Activated CD8-positive, alpha-beta memory T cell treated with anti-CD3 and anti-CD28 coated beads for 4 hours (primary cell): Measurements from ENCODE around the gene DYNLT3.
A peak's percentile ranks its signal among the peaks of the same experiment; 100 is the strongest.

Experiments
- DNase-seq, 2 donors: peaks; one replicate each; pipeline ENCODE4 v3.0.0-alpha.2; 2020; ENCODE audit warnings: low read depth in 2 of 2

The DYNLT3 gene

DNA sequence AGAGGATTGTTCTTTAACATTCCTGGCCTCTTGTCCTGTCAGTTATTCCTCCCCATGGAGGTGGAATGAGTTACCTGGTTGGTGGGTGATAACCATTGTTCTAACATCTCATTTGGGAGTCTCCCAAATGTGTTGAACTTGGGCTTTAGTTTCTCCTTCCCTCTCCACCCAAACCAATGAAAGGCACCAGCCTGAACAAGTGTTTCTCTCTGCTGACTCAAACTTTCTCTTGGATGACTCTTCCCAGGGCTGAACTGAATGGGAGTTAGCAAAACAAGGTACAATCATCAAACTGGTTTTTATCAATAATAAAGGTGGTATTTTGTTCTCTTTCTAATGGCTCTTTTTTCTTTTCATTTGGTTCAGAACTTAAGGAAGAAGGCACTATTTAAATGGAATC lies 2.7 kb downstream of the DYNLT3 start:
- no peak for DNase-seq

DNA sequence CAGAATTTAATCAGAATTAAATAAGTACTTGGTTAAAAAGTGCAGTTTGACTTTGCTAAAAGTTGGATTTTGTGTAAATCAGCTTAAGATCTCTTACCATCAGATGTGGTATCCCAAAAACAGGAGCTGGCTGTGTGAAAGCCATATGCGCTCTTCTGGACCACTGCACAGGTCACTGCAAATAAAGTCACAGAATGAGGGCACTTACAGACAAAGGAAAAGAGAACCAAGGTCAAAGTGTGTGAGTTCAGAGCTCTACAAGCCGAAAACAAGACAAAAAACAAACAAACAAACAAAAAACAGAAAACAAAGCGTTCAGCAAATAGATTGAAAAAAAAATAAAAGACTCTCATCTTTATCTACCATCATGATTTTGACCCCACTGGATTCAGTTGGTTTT lies 6.4 kb downstream of the DYNLT3 start:
- DNase-seq: no peak

- DNase-seq: no peak
Measured at GRCh38 chrX:37834937-37835336, 12.4 kb downstream of the DYNLT3 start.

DNA sequence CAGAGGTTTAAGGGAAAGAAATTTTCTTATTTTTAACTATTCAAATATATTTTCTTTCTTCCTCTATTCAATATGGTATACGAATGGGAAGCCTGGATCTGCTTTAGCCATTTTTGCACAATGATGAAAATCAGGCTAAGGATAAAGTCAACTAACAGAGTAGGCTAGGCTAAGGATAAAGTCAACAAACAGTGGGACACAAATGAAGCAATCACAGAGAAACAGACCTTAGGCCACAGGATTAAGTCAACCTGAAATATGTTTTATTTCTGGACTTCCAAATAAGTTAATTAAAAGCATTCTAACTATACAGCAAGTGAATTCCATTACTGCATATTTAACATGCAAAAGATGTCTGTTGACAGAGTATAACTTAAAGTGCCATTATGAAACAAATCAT lies 17.0 kb downstream of the DYNLT3 start:
- DNase-seq: no peak

DNA sequence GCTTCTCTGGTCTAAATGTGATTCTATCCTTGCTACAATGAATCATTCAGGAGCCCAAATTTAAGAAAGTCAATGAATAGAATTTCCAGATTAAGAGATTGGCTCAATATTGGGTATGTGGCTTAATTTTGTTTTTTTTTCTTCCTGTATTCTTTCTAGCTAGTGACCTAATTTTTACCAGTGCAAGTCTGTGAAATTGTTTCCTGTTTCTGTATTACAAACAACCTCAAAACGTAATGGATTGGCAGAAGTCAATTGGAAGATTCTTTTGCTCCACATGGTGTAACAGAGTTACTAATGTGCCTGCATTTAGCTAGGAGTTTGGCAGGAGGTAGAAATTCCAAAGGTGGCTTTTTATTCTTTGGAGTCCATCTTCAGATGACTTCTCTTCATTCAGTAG lies 17.6 kb downstream of the DYNLT3 start:
- DNase-seq: no peak

- DNase-seq: peak in 1 of 2 donors; percentile 11
Measured at GRCh38 chrX:37825215-37825842, 22.0 kb downstream of the DYNLT3 start.

DNA sequence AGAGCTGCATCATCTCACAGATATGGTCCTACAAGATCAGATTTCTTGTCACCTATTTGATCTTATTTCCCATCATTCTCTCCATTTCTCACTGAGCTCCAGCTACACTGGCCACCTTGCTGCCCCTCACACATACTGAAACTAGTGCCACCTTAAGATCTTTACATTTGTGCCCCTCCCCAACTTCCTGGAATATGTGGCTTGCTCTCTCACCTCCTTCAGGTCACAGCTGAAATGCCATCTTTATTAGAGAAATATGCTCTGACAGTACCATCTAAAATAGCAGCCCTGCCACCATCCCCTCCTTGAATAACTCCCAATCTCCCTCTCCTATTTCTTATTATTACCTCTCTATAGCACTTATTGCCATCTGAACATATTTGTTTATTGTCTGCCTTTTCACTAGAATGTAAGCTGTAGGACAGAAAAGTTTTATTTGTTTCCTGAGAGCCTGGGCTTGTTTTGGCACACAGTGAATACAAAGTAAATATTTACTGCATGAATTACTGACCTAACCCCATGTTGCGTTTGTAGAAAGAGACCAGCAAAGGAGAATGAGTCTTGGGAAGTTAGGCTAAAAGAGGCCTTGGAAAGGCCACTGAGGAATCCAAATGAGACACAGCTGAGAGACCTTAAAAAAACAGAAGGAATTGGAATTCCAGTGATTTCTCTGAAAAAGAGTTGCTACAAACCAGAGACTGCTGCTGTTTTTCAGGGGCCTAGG lies 22.7 kb downstream of the DYNLT3 start:
- no peak for DNase-seq

GRCh38 chrX:37820646-37821045 lies 26.7 kb downstream of the DYNLT3 start:
- no peak for DNase-seq

- DNase-seq: no peak
Measured at GRCh38 chrX:37818031-37818430, 29.3 kb downstream of the DYNLT3 start.

- no peak for DNase-seq
Measured at GRCh38 chrX:37817579-37817978, 29.8 kb downstream of the DYNLT3 start.

GRCh38 chrX:37817176-37817575 lies 30.2 kb downstream of the DYNLT3 start:
- DNase-seq: no peak

DNA sequence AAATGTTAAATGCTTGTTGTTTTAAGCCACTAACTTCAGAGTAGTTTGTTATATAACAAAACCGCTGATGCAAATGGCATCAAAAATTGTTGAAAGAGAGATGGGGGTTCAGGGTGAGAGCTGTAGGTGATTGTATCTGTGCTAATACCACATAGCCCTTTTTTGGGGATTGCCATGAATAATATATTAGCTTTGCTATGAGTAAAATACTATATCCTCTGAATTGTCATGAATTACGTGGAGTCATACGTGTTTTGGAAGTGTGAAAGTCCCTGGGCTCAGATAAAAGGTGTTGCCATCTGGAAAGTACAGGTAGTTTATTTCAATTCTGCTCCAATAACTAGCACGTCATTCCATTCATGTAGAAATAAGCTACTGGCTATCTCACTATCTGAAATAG lies 30.6 kb downstream of the DYNLT3 start:
- no peak for DNase-seq

DNA sequence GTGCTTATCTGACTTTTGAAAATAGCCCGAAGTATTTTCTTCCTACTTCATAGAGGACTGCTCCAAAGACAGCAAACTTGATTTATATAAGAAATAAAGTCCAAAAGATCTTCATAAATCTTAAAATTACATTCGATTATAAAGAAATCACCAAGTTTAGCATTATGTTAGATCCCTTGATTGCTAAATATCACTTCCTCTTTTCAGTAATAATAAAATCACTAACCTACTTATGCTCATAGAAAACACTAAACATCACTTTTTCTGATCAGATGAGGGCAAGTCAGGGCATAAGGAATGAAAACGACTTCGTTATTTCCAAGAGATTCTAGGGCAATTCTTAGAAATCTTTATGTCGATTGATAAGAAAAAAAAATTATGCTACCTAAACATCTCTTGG lies 32.0 kb downstream of the DYNLT3 start:
- DNase-seq: no peak

- DNase-seq: no peak
Measured at GRCh38 chrX:37813570-37813969, 33.8 kb downstream of the DYNLT3 start.

DNA sequence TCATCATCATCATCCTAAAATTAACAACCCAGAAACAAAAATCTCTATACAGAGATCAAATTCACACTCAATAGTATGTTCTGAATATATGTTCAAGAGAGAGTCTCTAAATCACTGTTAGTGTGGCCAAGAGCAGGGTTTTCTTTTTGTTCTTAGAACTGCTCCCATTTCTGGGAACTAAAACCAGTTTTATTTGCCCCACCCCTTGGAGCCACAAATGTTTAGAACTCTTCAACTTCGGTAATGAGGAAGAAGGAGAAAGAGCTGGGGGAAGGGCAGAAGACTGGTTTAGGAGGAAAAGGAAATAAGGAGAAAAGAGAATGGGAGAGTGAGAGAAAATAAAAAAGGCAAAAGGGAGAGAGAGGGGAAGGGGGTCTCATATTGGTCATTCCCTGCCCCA lies 35.3 kb downstream of the DYNLT3 start:
- no peak for DNase-seq

DNA sequence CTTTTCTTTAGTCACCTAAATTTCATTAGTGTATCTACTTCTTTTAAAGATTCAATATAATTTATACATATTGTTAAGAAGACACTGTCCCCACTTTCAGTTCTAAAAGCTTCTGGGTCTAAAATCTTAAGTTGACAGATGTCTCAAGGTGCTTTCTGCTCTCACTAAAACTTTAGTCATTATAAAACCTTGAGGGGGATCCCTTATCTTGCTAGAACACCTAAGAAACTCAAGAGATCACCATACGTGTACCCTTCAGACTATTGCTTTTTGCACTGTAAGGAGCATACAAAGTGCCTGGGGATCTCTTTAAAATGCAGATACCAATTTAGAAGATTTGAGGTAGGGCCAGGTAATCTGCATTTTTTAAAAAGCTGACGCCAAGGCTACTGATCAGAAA lies 37.4 kb downstream of the DYNLT3 start:
- no peak for DNase-seq

- DNase-seq: no peak
Measured at GRCh38 chrX:37803057-37803456, 44.3 kb downstream of the DYNLT3 start.

GRCh38 chrX:37802028-37802427 lies 45.3 kb downstream of the DYNLT3 start:
- DNase-seq: no peak

DNA sequence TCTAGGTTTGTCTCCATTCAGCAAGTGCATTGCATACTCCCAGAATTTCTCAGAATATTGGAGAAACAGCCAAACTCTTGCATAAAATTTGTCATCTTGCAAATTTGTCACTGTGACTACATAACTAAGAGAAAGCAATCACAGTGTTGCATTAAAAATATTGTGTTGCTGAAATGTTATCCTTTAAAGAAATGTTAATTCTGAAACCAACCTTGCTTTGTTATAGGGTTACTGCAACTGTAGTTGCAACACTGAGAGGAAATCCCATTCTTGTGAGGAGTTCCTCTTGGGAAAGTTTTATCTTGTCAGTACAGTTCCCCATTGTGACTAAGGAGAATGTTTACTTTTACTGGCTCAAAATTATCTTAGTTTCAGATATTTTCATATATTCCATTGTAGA lies 46.7 kb downstream of the DYNLT3 start:
- no peak for DNase-seq

GRCh38 chrX:37799936-37800335 lies 47.4 kb downstream of the DYNLT3 start:
- DNase-seq: no peak

DNA sequence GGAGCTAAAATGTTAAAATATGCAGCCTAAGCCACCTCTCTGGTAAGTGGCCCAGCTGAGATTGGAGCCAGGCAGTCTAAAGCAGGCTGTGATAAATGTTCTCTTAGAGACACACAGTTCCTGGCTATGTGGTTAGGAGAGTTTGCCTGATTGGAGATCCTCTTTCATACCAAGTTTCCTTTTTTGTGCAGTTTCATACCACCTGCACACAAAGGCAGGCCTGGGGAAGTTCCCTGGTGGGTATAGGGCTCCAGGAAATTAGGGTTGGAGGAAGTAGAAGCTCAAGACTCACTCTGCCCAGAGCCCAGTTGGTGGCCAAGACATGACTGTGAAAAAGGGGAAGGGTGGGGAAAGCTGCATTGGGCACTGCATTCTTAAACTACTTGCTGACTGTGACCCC lies 50.6 kb downstream of the DYNLT3 start:
- no peak for DNase-seq

DNA sequence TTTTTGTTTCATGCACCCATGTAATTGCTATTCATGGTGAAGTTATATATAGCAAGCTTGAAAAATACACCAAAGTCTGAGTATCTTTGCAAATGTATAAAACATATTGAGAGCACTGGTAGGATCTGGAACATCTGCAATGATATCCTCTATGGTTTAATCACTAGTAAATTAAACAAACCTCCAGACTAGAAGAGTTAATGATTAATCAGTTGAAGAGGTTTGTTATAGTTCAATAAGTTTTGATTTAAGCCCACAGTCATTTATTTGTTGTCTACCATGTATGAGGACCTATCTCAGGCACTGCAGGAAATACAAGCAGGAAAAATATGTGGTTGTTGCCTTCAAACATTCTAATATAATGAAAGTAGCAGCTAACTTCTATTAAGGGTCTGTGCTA lies 51.1 kb downstream of the DYNLT3 start:
- DNase-seq: no peak
